ENCODE data around the gene METAP1. TPM values are rescaled to one million over a fixed set of nuclear protein-coding genes. Genes with fewer than 3 reads are reported as not detected.

METAP1 gene
- polyA plus RNA-seq, 2 of the 4 experiments (the other 2 are of a cell fraction): 68.2 to 106 TPM

DNA sequence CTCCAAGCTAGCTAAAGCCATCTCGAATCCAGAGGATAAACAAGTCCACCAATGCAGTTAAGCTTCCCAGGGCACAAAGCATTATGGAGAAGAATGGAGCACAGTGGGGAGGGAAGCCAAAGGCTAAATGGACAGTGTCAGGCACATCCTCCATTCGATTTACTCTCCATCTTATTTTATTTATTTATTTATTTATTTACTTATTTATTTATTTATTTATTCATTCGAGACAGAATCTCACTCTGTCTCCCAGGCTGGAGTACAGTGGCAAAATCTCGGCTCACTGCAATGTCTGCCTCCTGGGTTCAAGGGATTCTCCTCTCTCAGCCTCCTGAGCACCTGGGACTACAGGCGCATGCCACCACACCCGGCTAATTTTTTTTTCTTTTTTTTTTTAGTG is 40.3 kb upstream of the METAP1 start:
- TF ChIP-seq CHD4 (IDR thresholded peaks at IDR 0.05; ENCODE audit: borderline replicate concordance) (no peak), NFE2L2 (conservative IDR thresholded peaks at IDR 0.05; ENCODE audit: low read length) (no peak), ZC3H11A (IDR thresholded peaks at IDR 0.05) (peak; percentile 39; the same call in 1 of the 2 replicates)
- H3K9me3 ChIP-seq: no peaks in the 10 kb centered on the region
- H3K4me1 ChIP-seq: no peaks in the 10 kb centered on the region
- FAIRE-seq: no peak
- no peak overlapping the region for H3K4me3 ChIP-seq
- H3K27ac ChIP-seq: no peak overlapping the region
- ATAC-seq: no peak
- no peak overlapping the region for H3K4me2 ChIP-seq
- 59% methylated on average over 6 of the region's 6 CpGs for WGBS (ENCODE audit: missing lambda C conversion rate)
- no peak for DNase-seq (ENCODE audit: low read depth in 1 of 2, low spot score in 1 of 2)
- CTCF ChIA-PET: no interaction called here
- POLR2A ChIA-PET: no interaction called here

DNA sequence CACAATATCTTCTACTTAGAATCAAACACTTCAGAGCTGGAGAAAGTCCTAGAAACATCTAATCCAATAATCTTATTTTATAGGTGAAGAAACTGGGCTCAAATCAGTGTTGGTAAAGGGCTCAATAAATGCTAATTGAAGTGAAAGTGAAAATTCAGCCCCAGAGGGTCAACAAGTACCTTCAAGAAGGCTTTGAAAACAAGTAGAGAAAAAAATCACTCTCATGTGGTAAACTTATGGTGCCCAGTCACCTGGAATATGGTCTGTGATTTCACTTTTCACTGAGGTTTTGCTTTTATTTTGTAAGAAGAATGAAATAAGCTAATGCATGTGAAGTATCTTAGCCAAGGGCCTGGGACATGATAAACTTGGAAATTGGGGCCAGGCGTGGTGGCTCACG is 37.5 kb upstream of the METAP1 start:
- POLR2A ChIA-PET: no interaction called here
- DNase-seq (ENCODE audit: low read depth in 1 of 2, low spot score in 1 of 2) (no peak), FAIRE-seq (no peak), ATAC-seq (no peak)
- Histone ChIP-seq H3K4me1 (no peaks in the 10 kb centered on the region), H3K27ac (no peak overlapping the region), H3K4me2 (no peak overlapping the region), H3K9me3 (no peaks in the 10 kb centered on the region), H3K4me3 (no peak overlapping the region)
- TF ChIP-seq, protein P1, sequence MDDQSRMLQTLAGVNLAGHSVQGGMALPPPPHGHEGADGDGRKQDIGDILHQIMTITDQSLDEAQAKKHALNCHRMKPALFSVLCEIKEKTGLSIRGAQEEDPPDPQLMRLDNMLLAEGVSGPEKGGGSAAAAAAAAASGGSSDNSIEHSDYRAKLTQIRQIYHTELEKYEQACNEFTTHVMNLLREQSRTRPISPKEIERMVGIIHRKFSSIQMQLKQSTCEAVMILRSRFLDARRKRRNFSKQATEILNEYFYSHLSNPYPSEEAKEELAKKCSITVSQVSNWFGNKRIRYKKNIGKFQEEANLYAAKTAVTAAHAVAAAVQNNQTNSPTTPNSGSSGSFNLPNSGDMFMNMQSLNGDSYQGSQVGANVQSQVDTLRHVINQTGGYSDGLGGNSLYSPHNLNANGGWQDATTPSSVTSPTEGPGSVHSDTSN (IDR thresholded peaks at IDR 0.05): no peak
- TF ChIP-seq SREBF2 (IDR thresholded peaks at IDR 0.05) (no peak), RARB (CRISPR knock-in tag; IDR thresholded peaks at IDR 0.05) (no peak), HOXA7 (CRISPR knock-in tag; IDR thresholded peaks at IDR 0.05) (no peak), JUNB (IDR thresholded peaks at IDR 0.05) (no peak), MYC (IDR thresholded peaks at IDR 0.05; ENCODE audit: borderline replicate concordance, low read length) (no peak), POLR2AphosphoS2 (conservative IDR thresholded peaks at IDR 0.05; ENCODE audit: low read length) (no peak), JUN (IDR thresholded peaks at IDR 0.05) (no peak)
- TF ChIP-seq, protein P2, sequence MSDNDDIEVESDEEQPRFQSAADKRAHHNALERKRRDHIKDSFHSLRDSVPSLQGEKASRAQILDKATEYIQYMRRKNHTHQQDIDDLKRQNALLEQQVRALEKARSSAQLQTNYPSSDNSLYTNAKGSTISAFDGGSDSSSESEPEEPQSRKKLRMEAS (IDR thresholded peaks at IDR 0.05): no peak
- 92% methylated on average over 2 of the region's 2 CpGs for WGBS (ENCODE audit: missing lambda C conversion rate)
- CTCF ChIA-PET: interaction anchor here (1.5 kb wide), 1 partner anchor 37 kb away, joined by 4 read pairs; the partner anchor contains the start of gene METAP1

DNA sequence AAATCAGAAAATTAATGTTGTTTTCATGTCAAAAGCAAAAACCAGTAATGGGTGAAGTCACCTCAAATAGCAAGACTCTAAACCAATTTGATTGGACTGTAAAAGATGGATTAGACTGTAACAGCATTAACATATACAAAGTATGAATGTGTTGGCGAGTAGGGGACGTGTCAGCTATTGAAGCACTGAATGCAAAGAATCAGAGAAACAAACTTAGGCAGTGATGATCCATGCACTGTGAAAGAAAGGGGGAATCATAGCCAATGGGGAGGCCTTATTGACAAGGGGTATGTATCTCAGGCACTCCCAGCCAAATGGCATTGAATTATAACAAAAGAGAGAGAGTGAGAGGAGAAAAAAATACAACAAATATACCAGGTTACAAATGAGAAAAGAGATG is 36.1 kb upstream of the METAP1 start:
- FAIRE-seq (no peak), ATAC-seq (no peak), DNase-seq (ENCODE audit: low read depth in 1 of 2, low spot score in 1 of 2) (no peak)
- 95% methylated on average over 2 of the region's 2 CpGs for WGBS (ENCODE audit: missing lambda C conversion rate)
- Histone ChIP-seq H3K4me1 (no peaks in the 10 kb centered on the region), H3K27ac (no peak overlapping the region), H3K4me2 (no peak overlapping the region), H3K9me3 (no peaks in the 10 kb centered on the region), H3K4me3 (no peak overlapping the region)
- ChIA-PET CTCF (no interaction called here), POLR2A (no interaction called here)
- TF ChIP-seq CHD4 (IDR thresholded peaks at IDR 0.05; ENCODE audit: borderline replicate concordance): no peak
- TF ChIP-seq TFCP2L1 (CRISPR knock-in tag; IDR thresholded peaks at IDR 0.05): no peak
- TF ChIP-seq CBX2 (IDR thresholded peaks at IDR 0.05; ENCODE audit: borderline replicate concordance, low read depth): no peak
- no peak for TF ChIP-seq ZNF302 (CRISPR knock-in tag; IDR thresholded peaks at IDR 0.05)
- no peak for TF ChIP-seq PHF8 (IDR thresholded peaks at IDR 0.05; ENCODE audit: borderline replicate concordance, low read depth)
- no peak for TF ChIP-seq ESRRA (IDR thresholded peaks at IDR 0.05; ENCODE audit: borderline replicate concordance, low read length)
- no peak for TF ChIP-seq POLR2AphosphoS2 (conservative IDR thresholded peaks at IDR 0.05; ENCODE audit: low read length)
- TF ChIP-seq NPAS2 (CRISPR knock-in tag; IDR thresholded peaks at IDR 0.05; ENCODE audit: borderline replicate concordance): no peak

DNA sequence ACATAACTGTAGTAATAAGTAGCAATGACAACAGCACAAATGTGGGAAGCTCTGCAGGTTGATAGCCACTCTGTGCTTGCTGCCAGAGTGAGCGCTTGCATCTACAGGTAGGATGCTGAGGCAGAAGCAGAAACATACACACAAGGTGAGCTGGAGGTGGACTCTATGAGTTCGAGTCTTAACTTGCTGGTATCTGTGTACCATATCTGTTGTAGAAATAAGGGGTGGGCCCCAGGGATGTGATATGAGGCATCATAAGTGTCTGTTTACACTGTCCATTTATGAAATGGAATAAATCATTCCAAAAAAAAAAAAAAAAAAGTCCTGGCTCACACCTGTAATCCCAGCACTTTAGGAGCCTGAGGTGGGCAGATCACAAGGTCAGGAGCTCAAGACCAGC is 33.8 kb upstream of the METAP1 start:
- 59% methylated on average over 2 of the region's 2 CpGs for WGBS (ENCODE audit: missing lambda C conversion rate)
- Histone ChIP-seq H3K4me2 (no peak overlapping the region), H3K4me1 (no peaks in the 10 kb centered on the region), H3K27ac (no peak overlapping the region), H3K9me3 (no peaks in the 10 kb centered on the region; the same call in 2 of the 3 replicates), H3K4me3 (no peak overlapping the region)
- TF ChIP-seq ZFP36 (IDR thresholded peaks at IDR 0.05; ENCODE audit: borderline replicate concordance, partially characterized antibody): no peak
- TF ChIP-seq JUNB (IDR thresholded peaks at IDR 0.05): no peak
- no peak for TF ChIP-seq ESRRA (IDR thresholded peaks at IDR 0.05; ENCODE audit: borderline replicate concordance, low read length)
- no peak for TF ChIP-seq ZC3H11A (IDR thresholded peaks at IDR 0.05)
- TF ChIP-seq, protein P3, sequence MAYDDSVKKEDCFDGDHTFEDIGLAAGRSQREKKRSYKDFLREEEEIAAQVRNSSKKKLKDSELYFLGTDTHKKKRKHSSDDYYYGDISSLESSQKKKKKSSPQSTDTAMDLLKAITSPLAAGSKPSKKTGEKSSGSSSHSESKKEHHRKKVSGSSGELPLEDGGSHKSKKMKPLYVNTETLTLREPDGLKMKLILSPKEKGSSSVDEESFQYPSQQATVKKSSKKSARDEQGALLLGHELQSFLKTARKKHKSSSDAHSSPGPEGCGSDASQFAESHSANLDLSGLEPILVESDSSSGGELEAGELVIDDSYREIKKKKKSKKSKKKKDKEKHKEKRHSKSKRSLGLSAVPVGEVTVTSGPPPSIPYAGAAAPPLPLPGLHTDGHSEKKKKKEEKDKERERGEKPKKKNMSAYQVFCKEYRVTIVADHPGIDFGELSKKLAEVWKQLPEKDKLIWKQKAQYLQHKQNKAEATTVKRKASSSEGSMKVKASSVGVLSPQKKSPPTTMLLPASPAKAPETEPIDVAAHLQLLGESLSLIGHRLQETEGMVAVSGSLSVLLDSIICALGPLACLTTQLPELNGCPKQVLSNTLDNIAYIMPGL (CRISPR knock-in tag; IDR thresholded peaks at IDR 0.05; ENCODE audit: borderline replicate concordance): no peak
- TF ChIP-seq, protein P4, sequence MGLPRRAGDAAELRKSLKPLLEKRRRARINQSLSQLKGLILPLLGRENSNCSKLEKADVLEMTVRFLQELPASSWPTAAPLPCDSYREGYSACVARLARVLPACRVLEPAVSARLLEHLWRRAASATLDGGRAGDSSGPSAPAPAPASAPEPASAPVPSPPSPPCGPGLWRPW (IDR thresholded peaks at IDR 0.05): no peak
- TF ChIP-seq, protein P1 (IDR thresholded peaks at IDR 0.05): no peak
- no peak for TF ChIP-seq TFCP2L1 (CRISPR knock-in tag; IDR thresholded peaks at IDR 0.05)
- TF ChIP-seq RNF2 (IDR thresholded peaks at IDR 0.05; ENCODE audit: borderline replicate concordance, low read depth): no peak
- TF ChIP-seq RFX5 (IDR thresholded peaks at IDR 0.05): no peak
- no peak for TF ChIP-seq EHMT2 (IDR thresholded peaks at IDR 0.05; ENCODE audit: low read depth)
- TF ChIP-seq FOXS1 (CRISPR knock-in tag; IDR thresholded peaks at IDR 0.05): no peak
- no peak for TF ChIP-seq POLR2AphosphoS2 (conservative IDR thresholded peaks at IDR 0.05; ENCODE audit: low read length)
- TF ChIP-seq HDAC2 (IDR thresholded peaks at IDR 0.05): no peak
- no peak for TF ChIP-seq CBX8 (IDR thresholded peaks at IDR 0.05)
- ChIA-PET POLR2A (no interaction called here), CTCF (interaction anchor here (0.6 to 2.1 kb wide), 2 partner anchors 22 to 1267 kb away, joined by 3 to 5 read pairs; no protein-coding TSS in a partner anchor)
- no peak for ATAC-seq
- no peak for FAIRE-seq
- DNase-seq (ENCODE audit: low read depth in 1 of 2, low spot score in 1 of 2): no peak

All from A549 (cell line).